ES-I3 (cell line): ENCODE results near the gene C5orf58.

ENCODE experiments used
- H3K36me3 ChIP-seq: 2 replicates; pipeline ENCODE4 v1.6.1; 2013; ENCODE audit warnings: mild to moderate bottlenecking, low read length, control low read depth, moderate library complexity; ENCODE audit not compliant: insufficient read depth
- H3K4me1 ChIP-seq: 2 replicates; pipeline ENCODE4 v1.6.1; 2013; ENCODE audit warnings: mild to moderate bottlenecking, control low read depth, low read length; ENCODE audit not compliant: insufficient read depth
- H3K9ac ChIP-seq: 2 replicates; pipeline ENCODE4 v1.6.1; 2013; ENCODE audit warnings: low read depth, mild to moderate bottlenecking, low read length, moderate library complexity
- H3K9me3 ChIP-seq: 2 replicates; pipeline ENCODE4 v1.6.1; 2013; ENCODE audit warnings: mild to moderate bottlenecking, low read length, moderate library complexity; ENCODE audit not compliant: control insufficient read depth, insufficient read depth

Gene C5orf58

GRCh38 chr5:170273968-170274710, 41.4 kb downstream of the C5orf58 start:
- Histone ChIP-seq H3K4me1 (peaks cover 15% of the 10 kb centered on the region), H3K36me3 (no peaks in the 10 kb centered on the region), H3K9me3 (no peaks in the 10 kb centered on the region), H3K9ac (no peak overlapping the region)

GRCh38 chr5:170275376-170275994, 42.7 kb downstream of the C5orf58 start:
- Histone ChIP-seq H3K4me1 (peaks cover 26% of the 10 kb centered on the region), H3K9ac (no peak overlapping the region), H3K36me3 (no peaks in the 10 kb centered on the region), H3K9me3 (no peaks in the 10 kb centered on the region)

- Histone ChIP-seq H3K4me1 (peaks cover 26% of the 10 kb centered on the region), H3K9me3 (no peaks in the 10 kb centered on the region), H3K36me3 (no peaks in the 10 kb centered on the region), H3K9ac (no peak overlapping the region)
Measured at GRCh38 chr5:170276140-170276539, 43.4 kb downstream of the C5orf58 start.

- Histone ChIP-seq H3K4me1 (peaks cover 26% of the 10 kb centered on the region), H3K9me3 (peaks cover 3% of the 10 kb centered on the region; the same call in 1 of the 2 replicates), H3K9ac (no peak overlapping the region), H3K36me3 (no peaks in the 10 kb centered on the region)
Measured at GRCh38 chr5:170277867-170278281, 45.1 kb downstream of the C5orf58 start.

GRCh38 chr5:170278611-170279458, 46.0 kb downstream of the C5orf58 start:
- Histone ChIP-seq H3K4me1 (peaks cover 26% of the 10 kb centered on the region), H3K36me3 (no peaks in the 10 kb centered on the region), H3K9ac (no peak overlapping the region)

GRCh38 chr5:170279459-170279817, 46.7 kb downstream of the C5orf58 start:
- H3K36me3 ChIP-seq, result no peaks in the 10 kb centered on the region
- no peak overlapping the region for H3K9ac ChIP-seq

More at GRCh38 chr5:170278611-170279458, 46.0 kb downstream of the C5orf58 start:
- peaks cover 3% of the 10 kb centered on the region; the same call in 1 of the 2 replicates for H3K9me3 ChIP-seq

GRCh38 chr5:170280011-170280493, 47.3 kb downstream of the C5orf58 start:
- Histone ChIP-seq H3K36me3 (no peaks in the 10 kb centered on the region), H3K9me3 (peaks cover 5% of the 10 kb centered on the region), H3K4me1 (peaks cover 22% of the 10 kb centered on the region), H3K9ac (no peak overlapping the region)

More at GRCh38 chr5:170279459-170279817, 46.7 kb downstream of the C5orf58 start:
- peaks cover 5% of the 10 kb centered on the region for H3K9me3 ChIP-seq
- H3K4me1 ChIP-seq, result peaks cover 22% of the 10 kb centered on the region

GRCh38 chr5:170283296-170283695, 50.5 kb downstream of the C5orf58 start:
- H3K36me3 ChIP-seq, result no peaks in the 10 kb centered on the region
- peaks cover 9% of the 10 kb centered on the region for H3K9me3 ChIP-seq
- peaks cover 18% of the 10 kb centered on the region for H3K4me1 ChIP-seq
- H3K9ac ChIP-seq, result no peak overlapping the region

GRCh38 chr5:170284231-170284630, 51.4 kb downstream of the C5orf58 start:
- H3K9ac ChIP-seq, result no peak overlapping the region
- no peaks in the 10 kb centered on the region for H3K36me3 ChIP-seq
- peaks cover 14% of the 10 kb centered on the region for H3K9me3 ChIP-seq
- H3K4me1 ChIP-seq, result peaks cover 10% of the 10 kb centered on the region

- no peaks in the 10 kb centered on the region for H3K36me3 ChIP-seq
- H3K9me3 ChIP-seq, result peaks cover 18% of the 10 kb centered on the region
- H3K4me1 ChIP-seq, result peaks cover under 1% of the 10 kb centered on the region; the same call in 1 of the 2 replicates
- no peak overlapping the region for H3K9ac ChIP-seq
Measured at GRCh38 chr5:170285181-170285580, 52.4 kb downstream of the C5orf58 start.

GRCh38 chr5:170286386-170286925, 53.7 kb downstream of the C5orf58 start:
- Histone ChIP-seq H3K9ac (no peak overlapping the region), H3K9me3 (peaks cover 23% of the 10 kb centered on the region), H3K36me3 (no peaks in the 10 kb centered on the region), H3K4me1 (no peaks in the 10 kb centered on the region)

GRCh38 chr5:170287532-170287931, 54.7 kb downstream of the C5orf58 start:
- Histone ChIP-seq H3K4me1 (no peaks in the 10 kb centered on the region), H3K36me3 (no peaks in the 10 kb centered on the region), H3K9ac (no peak overlapping the region), H3K9me3 (peaks cover 23% of the 10 kb centered on the region)

- H3K9ac ChIP-seq, result no peak overlapping the region
- H3K36me3 ChIP-seq, result no peaks in the 10 kb centered on the region
- peaks cover 21% of the 10 kb centered on the region for H3K9me3 ChIP-seq
- H3K4me1 ChIP-seq, result no peaks in the 10 kb centered on the region
Measured at GRCh38 chr5:170288151-170288550, 55.4 kb downstream of the C5orf58 start.

GRCh38 chr5:170288551-170288950, 55.8 kb downstream of the C5orf58 start:
- H3K9me3 ChIP-seq, result peaks cover 21% of the 10 kb centered on the region
- no peaks in the 10 kb centered on the region for H3K4me1 ChIP-seq
- no peaks in the 10 kb centered on the region for H3K36me3 ChIP-seq
- no peak overlapping the region for H3K9ac ChIP-seq
